Loucy (cell line): ENCODE results near the gene TPK1.

Source experiments
- H2AFZ ChIP-seq: fragments of 200-600 bp; sonication (generic); 2 replicates; pipeline ENCODE4 v1.6.0; 2016; ENCODE audit warnings: antibody characterized with exemption, mild to moderate bottlenecking, low read length, moderate library complexity
- H3F3A ChIP-seq: fragments of 200-600 bp; 2 replicates; pipeline ENCODE4 v1.6.0; 2016; ENCODE audit warnings: antibody characterized with exemption, low read depth, mild to moderate bottlenecking
- H3K27me3 ChIP-seq: fragments of 200-600 bp; sonication (generic); 2 replicates; pipeline ENCODE4 v1.6.1; 2014; ENCODE audit warnings: low read length, mild to moderate bottlenecking; ENCODE audit not compliant: insufficient read depth, poor library complexity, severe bottlenecking
- H3K36me3 ChIP-seq: fragments of 200-600 bp; sonication (generic); 2 replicates; pipeline ENCODE4 v1.6.1; 2016; ENCODE audit warnings: low read length; ENCODE audit not compliant: insufficient read depth
- H3K4me1 ChIP-seq: fragments of 200-600 bp; sonication (generic); 2 replicates; pipeline ENCODE4 v1.5.1; 2014; ENCODE audit warnings: low read length, mild to moderate bottlenecking; ENCODE audit not compliant: insufficient read depth, poor library complexity, severe bottlenecking
- H3K4me2 ChIP-seq: fragments of 200-600 bp; sonication (generic); 2 replicates; pipeline ENCODE4 v1.6.0; 2014; ENCODE audit warnings: antibody characterized with exemption, low read length, low read depth, mild to moderate bottlenecking; ENCODE audit not compliant: poor library complexity, severe bottlenecking
- H3K4me3 ChIP-seq: fragments of 200-600 bp; sonication (generic); 2 replicates; pipeline ENCODE4 v1.5.1; 2014; ENCODE audit warnings: low read length, mild to moderate bottlenecking, mixed read lengths; ENCODE audit not compliant: poor library complexity, severe bottlenecking
- H3K79me2 ChIP-seq: fragments of 200-600 bp; sonication (generic); 2 replicates; pipeline ENCODE4 v1.6.1; 2014; ENCODE audit warnings: low read length; ENCODE audit not compliant: insufficient read depth
- H3K9ac ChIP-seq: fragments of 200-600 bp; sonication (generic); 2 replicates; pipeline ENCODE4 v1.6.0; 2014; ENCODE audit warnings: mild to moderate bottlenecking, low read depth, low read length, moderate library complexity; ENCODE audit not compliant: poor library complexity, severe bottlenecking
- H3K9me2 ChIP-seq: fragments of 200-600 bp; sonication (generic); replicated peaks from 2 replicates; pipeline ENCODE4 v1.6.1; 2016; ENCODE audit warnings: low read depth, low read length, mixed read lengths
- H3K9me3 ChIP-seq: fragments of 200-600 bp; sonication (generic); 2 replicates; pipeline ENCODE4 v1.6.1; 2014; ENCODE audit warnings: mild to moderate bottlenecking, antibody characterized with exemption, low read length, low read depth; ENCODE audit not compliant: insufficient read depth
- H4K20me1 ChIP-seq: fragments of 200-600 bp; sonication (generic); 2 replicates; pipeline ENCODE4 v1.6.0; 2014; ENCODE audit warnings: antibody characterized with exemption, low read length, mild to moderate bottlenecking; ENCODE audit not compliant: insufficient read depth, poor library complexity, severe bottlenecking
- EZH2phosphoT487 ChIP-seq: fragments of 200-600 bp; IDR thresholded peaks from 2 replicates; pipeline ENCODE4 v1.6.1; 2018; ENCODE audit warnings: antibody characterized with exemption, mild to moderate bottlenecking, moderate library complexity, borderline replicate concordance
- TF ChIP-seq, protein P1 (sequence below): fragments of 200-600 bp; sonication (generic); conservative IDR thresholded peaks from 2 replicates; pipeline ENCODE4 v1.5.1; 2014; ENCODE audit warnings: mild to moderate bottlenecking, antibody characterized with exemption, low read length

TPK1 gene

GRCh38 chr7:144503215-144503614 is 332.6 kb downstream of the TPK1 start:
- H3K4me1 ChIP-seq = no peaks in the 10 kb centered on the region
- H3F3A ChIP-seq = no peaks in the 10 kb centered on the region
- no peak overlapping the region for H3K4me2 ChIP-seq
- H3K9me2 ChIP-seq = no peaks in the 10 kb centered on the region
- H2AFZ ChIP-seq = no peak overlapping the region
- H3K9ac ChIP-seq = no peak overlapping the region
- no peaks in the 10 kb centered on the region for H3K36me3 ChIP-seq
- TF ChIP-seq, protein P1, sequence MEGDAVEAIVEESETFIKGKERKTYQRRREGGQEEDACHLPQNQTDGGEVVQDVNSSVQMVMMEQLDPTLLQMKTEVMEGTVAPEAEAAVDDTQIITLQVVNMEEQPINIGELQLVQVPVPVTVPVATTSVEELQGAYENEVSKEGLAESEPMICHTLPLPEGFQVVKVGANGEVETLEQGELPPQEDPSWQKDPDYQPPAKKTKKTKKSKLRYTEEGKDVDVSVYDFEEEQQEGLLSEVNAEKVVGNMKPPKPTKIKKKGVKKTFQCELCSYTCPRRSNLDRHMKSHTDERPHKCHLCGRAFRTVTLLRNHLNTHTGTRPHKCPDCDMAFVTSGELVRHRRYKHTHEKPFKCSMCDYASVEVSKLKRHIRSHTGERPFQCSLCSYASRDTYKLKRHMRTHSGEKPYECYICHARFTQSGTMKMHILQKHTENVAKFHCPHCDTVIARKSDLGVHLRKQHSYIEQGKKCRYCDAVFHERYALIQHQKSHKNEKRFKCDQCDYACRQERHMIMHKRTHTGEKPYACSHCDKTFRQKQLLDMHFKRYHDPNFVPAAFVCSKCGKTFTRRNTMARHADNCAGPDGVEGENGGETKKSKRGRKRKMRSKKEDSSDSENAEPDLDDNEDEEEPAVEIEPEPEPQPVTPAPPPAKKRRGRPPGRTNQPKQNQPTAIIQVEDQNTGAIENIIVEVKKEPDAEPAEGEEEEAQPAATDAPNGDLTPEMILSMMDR = no peak
- no peak for TF ChIP-seq EZH2phosphoT487
- no peak overlapping the region for H3K4me3 ChIP-seq
- H3K27me3 ChIP-seq = no peaks in the 10 kb centered on the region
- H4K20me1 ChIP-seq = no peaks in the 10 kb centered on the region
- H3K9me3 ChIP-seq = no peaks in the 10 kb centered on the region
- no peaks in the 10 kb centered on the region for H3K79me2 ChIP-seq

DNA sequence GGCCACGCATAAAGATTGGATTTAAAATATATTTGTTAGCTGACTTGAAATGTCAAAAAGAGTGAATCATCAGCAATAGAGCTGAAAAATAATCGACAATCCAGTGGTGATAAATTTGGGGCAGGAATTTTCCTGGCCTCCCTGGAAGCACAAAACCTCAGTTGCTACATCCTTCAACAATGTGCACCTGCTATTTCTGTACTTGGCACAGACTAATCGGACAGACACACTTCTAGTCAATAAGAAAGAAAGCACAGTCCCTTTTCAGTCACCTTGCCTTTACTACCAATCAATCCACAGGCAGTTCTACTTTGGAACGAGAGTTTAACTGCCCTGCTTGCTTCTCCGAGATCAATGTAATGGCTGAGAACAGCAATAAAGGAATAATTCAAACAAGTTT is 335.6 kb downstream of the TPK1 start:
- Histone ChIP-seq H3K79me2 (no peaks in the 10 kb centered on the region), H3F3A (no peaks in the 10 kb centered on the region), H3K4me3 (no peak overlapping the region), H3K36me3 (no peaks in the 10 kb centered on the region), H3K4me1 (no peaks in the 10 kb centered on the region), H2AFZ (no peak overlapping the region), H3K9ac (no peak overlapping the region), H3K9me2 (no peaks in the 10 kb centered on the region), H3K27me3 (no peaks in the 10 kb centered on the region), H3K4me2 (no peak overlapping the region), H3K9me3 (no peaks in the 10 kb centered on the region), H4K20me1 (no peaks in the 10 kb centered on the region)
- TF ChIP-seq, protein P1 = no peak
- no peak for TF ChIP-seq EZH2phosphoT487

DNA sequence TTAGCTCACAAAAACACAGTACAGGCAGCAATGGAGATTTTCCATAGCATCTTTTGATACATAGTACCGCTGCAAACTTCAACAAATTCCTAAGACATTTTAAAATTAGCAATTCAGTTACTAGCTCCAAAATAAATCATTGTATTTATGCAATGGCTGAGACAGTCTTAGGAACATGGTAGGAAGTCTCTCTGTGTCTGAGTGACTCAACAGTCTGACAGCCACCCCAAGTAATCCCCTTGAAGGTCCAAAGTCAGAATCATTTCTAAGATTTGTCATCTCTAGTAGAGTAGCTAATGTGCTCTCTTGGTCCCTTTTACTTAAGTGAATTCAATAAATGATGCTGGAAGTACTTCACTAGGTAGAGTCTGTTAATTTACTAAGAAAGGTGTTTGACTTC is 338.6 kb downstream of the TPK1 start:
- H3K9me3 ChIP-seq = no peaks in the 10 kb centered on the region
- no peaks in the 10 kb centered on the region for H3K36me3 ChIP-seq
- H3K27me3 ChIP-seq = no peaks in the 10 kb centered on the region
- H2AFZ ChIP-seq = no peak overlapping the region
- no peaks in the 10 kb centered on the region for H3K4me1 ChIP-seq
- no peak overlapping the region for H3K4me3 ChIP-seq
- no peaks in the 10 kb centered on the region for H3K79me2 ChIP-seq
- H3K4me2 ChIP-seq = no peak overlapping the region
- H3K9ac ChIP-seq = no peak overlapping the region
- H3F3A ChIP-seq = no peaks in the 10 kb centered on the region
- TF ChIP-seq, protein P1 = no peak
- TF ChIP-seq EZH2phosphoT487 = no peak
- no peaks in the 10 kb centered on the region for H4K20me1 ChIP-seq
- no peaks in the 10 kb centered on the region for H3K9me2 ChIP-seq
